Ectodermal cell (in vitro differentiated cells): ENCODE data around the gene TGFBR3.

Experiments
- H3K27ac ChIP-seq: 2 replicates; pipeline ENCODE4 v1.7.0; 2013; ENCODE audit warnings: mild to moderate bottlenecking, low read depth, low read length; ENCODE audit not compliant: insufficient read depth, poor library complexity, severe bottlenecking
- H3K27me3 ChIP-seq: 2 replicates; pipeline ENCODE4 v1.7.0; 2013; ENCODE audit warnings: mild to moderate bottlenecking, low read length; ENCODE audit not compliant: insufficient read depth, control insufficient read depth, poor library complexity, severe bottlenecking
- H3K36me3 ChIP-seq: one replicate; pipeline ENCODE4 v1.7.0; 2013; ENCODE audit warnings: low read length; ENCODE audit not compliant: control insufficient read depth, insufficient read depth
- H3K4me1 ChIP-seq: one replicate; pipeline ENCODE4 v1.7.0; 2013; ENCODE audit warnings: low read length; ENCODE audit not compliant: control insufficient read depth, insufficient read depth
- H3K4me3 ChIP-seq: 2 replicates; pipeline ENCODE4 v1.7.0; 2013; ENCODE audit warnings: low read depth, low read length, control low read depth; ENCODE audit not compliant: insufficient read depth
- H3K9me3 ChIP-seq: 2 replicates; pipeline ENCODE4 v1.7.0; 2013; ENCODE audit warnings: mild to moderate bottlenecking, low read length, moderate library complexity; ENCODE audit not compliant: control insufficient read depth
- WGBS, 2 experiments: methylation state at CpG; one replicate each; pipeline ENCODE4 v1.1.7; 2013; ENCODE audit warnings: missing lambda C conversion rate in 2 of 2; 5-methylcytosine and 5-hydroxymethylcytosine counted together

The TGFBR3 gene

DNA sequence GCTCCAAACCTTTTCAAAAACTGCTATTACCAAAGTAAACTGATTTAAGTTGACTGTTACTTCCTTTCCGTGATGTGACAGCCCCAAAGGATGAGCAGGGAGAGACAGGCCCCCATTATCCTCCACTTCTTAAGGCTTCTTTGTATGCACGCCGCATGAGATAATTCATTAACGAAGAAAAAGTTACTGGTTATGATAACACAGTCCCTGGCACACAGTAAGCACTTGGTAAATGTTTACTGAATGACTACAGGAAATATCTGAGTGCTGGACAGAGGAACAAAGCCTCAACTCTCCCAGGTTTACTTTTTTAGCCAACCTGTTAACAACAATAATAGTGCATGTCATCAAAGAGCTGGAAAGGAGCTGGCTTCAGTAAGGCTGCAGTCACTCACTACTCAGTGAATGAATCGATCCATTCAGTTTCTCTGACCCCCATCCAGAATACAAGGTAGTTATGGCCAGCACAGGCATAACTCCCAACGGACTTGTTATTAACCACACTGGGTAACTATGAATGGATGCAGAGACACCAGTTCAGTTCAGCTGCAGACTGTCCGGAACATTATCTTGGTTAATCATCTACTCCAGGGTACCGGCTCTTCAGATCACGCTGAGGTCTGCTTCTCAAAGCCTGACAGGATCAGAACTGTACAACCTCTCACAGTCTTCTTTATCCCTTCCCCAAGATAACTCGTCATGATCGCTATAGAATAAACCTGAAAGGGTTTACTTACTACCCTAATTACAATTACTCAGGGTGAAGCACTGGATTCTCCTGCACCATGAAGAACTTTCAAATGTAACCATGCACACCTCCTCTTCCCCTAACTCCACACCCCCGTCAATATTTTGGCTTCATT is 58.3 kb downstream of the TGFBR3 start:
- H3K36me3 ChIP-seq: no peaks in the 10 kb centered on the region
- no peaks in the 10 kb centered on the region for H3K27me3 ChIP-seq
- peaks cover 9% of the 10 kb centered on the region for H3K4me1 ChIP-seq
- 92 to 95% methylated on average over 12 of the region's 12 CpGs for WGBS, 2 experiments
- H3K9me3 ChIP-seq: no peaks in the 10 kb centered on the region
- no peak overlapping the region for H3K4me3 ChIP-seq
- H3K27ac ChIP-seq: no peak overlapping the region

- Histone ChIP-seq H3K36me3 (no peaks in the 10 kb centered on the region), H3K27me3 (no peaks in the 10 kb centered on the region), H3K4me1 (peaks cover 9% of the 10 kb centered on the region), H3K4me3 (no peak overlapping the region), H3K9me3 (no peaks in the 10 kb centered on the region), H3K27ac (no peak overlapping the region)
- WGBS, 2 experiments: 94 to 96% methylated on average over 9 of the region's 9 CpGs
Measured at GRCh38 chr1:91827087-91827458, 58.9 kb downstream of the TGFBR3 start.

DNA sequence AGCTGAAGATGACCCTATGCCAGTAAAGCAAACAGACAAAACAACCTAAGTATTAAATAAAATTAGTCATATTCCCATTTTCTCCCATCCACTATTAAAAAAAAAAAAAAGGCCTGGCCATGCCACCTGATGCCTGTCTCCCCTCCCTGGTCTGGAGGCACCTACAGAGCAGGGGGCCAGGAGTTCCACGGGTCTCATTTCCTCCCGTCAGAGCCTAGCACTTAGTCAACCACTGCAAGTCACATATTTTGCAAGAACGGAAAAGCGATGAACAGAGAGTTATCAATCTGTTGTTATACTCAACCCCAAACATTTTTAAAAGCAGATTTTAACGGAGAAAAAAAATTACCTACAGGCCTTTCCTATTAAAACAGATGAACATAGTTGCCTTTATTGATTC is 59.3 kb downstream of the TGFBR3 start:
- WGBS, 2 experiments: 95 to 96% methylated on average over 5 of the region's 5 CpGs
- no peaks in the 10 kb centered on the region for H3K27me3 ChIP-seq
- H3K4me3 ChIP-seq: no peak overlapping the region
- H3K9me3 ChIP-seq: no peaks in the 10 kb centered on the region
- H3K27ac ChIP-seq: no peak overlapping the region
- peaks cover 9% of the 10 kb centered on the region for H3K4me1 ChIP-seq
- no peaks in the 10 kb centered on the region for H3K36me3 ChIP-seq

DNA sequence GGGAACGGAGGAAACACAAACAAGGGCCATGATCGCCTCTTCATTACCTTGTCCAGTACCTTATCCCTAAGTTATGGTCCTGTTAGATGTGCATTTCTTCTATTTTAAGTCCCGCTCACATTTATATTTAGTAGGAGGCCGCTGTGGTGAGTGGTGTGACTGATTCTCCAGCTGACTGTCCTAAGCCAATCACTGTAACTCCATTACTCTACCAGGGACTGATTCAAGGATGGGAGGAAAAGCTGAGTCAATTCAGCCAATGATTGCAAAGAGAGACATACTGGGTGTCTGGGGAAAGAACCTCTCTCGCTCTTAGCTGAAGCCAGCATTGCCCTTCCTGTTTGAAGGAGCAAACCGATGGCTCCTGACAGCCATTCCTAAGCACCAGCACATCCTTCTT is 59.7 kb downstream of the TGFBR3 start:
- Histone ChIP-seq H3K4me1 (peaks cover 9% of the 10 kb centered on the region), H3K27ac (no peak overlapping the region), H3K27me3 (no peaks in the 10 kb centered on the region), H3K36me3 (no peaks in the 10 kb centered on the region), H3K4me3 (no peak overlapping the region), H3K9me3 (no peaks in the 10 kb centered on the region)
- 90 to 96% methylated on average over 4 to 6 of the region's 6 CpGs for WGBS, 2 experiments

GRCh38 chr1:91821126-91821868 is 64.7 kb downstream of the TGFBR3 start:
- no peak overlapping the region for H3K4me3 ChIP-seq
- no peaks in the 10 kb centered on the region for H3K27me3 ChIP-seq
- H3K9me3 ChIP-seq: no peaks in the 10 kb centered on the region
- 94% methylated on average over 5 of the region's 6 CpGs for WGBS, 2 experiments
- H3K27ac ChIP-seq: no peak overlapping the region
- H3K4me1 ChIP-seq: peaks cover 15% of the 10 kb centered on the region
- H3K36me3 ChIP-seq: no peaks in the 10 kb centered on the region

GRCh38 chr1:91819038-91819788 is 66.7 kb downstream of the TGFBR3 start:
- H3K9me3 ChIP-seq: no peaks in the 10 kb centered on the region
- no peak overlapping the region for H3K4me3 ChIP-seq
- H3K4me1 ChIP-seq: peaks cover 15% of the 10 kb centered on the region
- H3K27me3 ChIP-seq: no peaks in the 10 kb centered on the region
- 90 to 91% methylated on average over 11 of the region's 11 CpGs for WGBS, 2 experiments
- no peak overlapping the region for H3K27ac ChIP-seq
- H3K36me3 ChIP-seq: no peaks in the 10 kb centered on the region

- Histone ChIP-seq H3K27ac (no peak overlapping the region), H3K4me1 (peaks cover 15% of the 10 kb centered on the region), H3K36me3 (no peaks in the 10 kb centered on the region), H3K27me3 (no peaks in the 10 kb centered on the region), H3K4me3 (no peak overlapping the region), H3K9me3 (no peaks in the 10 kb centered on the region)
- WGBS, 2 experiments: 57% methylated on average over 1 of the region's 1 CpG; no CpG with 5 or more reads in 1 of the 2 experiments
Measured at GRCh38 chr1:91818713-91818975, 67.3 kb downstream of the TGFBR3 start.

DNA sequence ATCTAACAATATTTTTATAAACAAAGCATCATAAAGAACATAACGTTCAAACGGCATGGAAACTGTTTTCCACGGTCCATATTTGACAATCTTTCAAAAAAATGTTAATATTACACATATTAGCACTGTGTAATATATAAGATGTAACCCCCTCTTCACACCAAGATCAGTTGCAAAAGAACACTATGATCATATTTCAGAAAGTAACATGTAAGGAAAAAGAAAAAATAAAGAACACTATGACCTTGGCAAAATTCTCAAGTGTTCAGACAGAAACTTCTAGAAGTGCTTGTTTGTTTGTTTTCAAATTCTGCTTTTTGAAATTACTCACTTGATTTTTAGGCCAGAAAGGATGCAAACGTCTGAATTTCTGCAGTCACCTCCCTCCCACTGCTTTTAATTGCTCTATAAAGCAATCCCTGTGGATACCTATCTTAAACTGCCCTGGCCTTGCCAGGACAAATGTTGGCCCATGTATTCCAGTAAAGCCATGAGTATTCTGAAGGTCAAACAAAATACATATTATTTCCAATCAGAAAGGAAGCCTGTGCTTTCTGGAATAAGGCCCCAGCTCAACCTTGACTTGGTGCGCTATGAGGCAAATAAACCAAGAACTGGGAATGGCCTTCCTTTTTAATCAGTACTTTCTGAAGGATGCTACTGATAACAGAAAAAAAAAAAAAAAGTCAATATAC is 68.6 kb downstream of the TGFBR3 start:
- WGBS, 2 experiments: 80 to 88% methylated on average over 4 to 5 of the region's 5 CpGs
- no peak overlapping the region for H3K27ac ChIP-seq

GRCh38 chr1:91816031-91816430 is 69.9 kb downstream of the TGFBR3 start:
- Histone ChIP-seq H3K27ac (no peak overlapping the region), H3K4me1 (peaks cover 15% of the 10 kb centered on the region)
- 73 to 81% methylated on average over 1 of the region's 1 CpG for WGBS, 2 experiments

More for the DNA sequence above, 68.6 kb downstream of the TGFBR3 start:
- no peaks in the 10 kb centered on the region for H3K36me3 ChIP-seq
- no peaks in the 10 kb centered on the region for H3K27me3 ChIP-seq
- H3K4me1 ChIP-seq: peaks cover 15% of the 10 kb centered on the region
- no peaks in the 10 kb centered on the region for H3K9me3 ChIP-seq
- no peak overlapping the region for H3K4me3 ChIP-seq

More at GRCh38 chr1:91816031-91816430, 69.9 kb downstream of the TGFBR3 start:
- H3K9me3 ChIP-seq: no peaks in the 10 kb centered on the region
- H3K4me3 ChIP-seq: no peak overlapping the region
- no peaks in the 10 kb centered on the region for H3K27me3 ChIP-seq
- H3K36me3 ChIP-seq: no peaks in the 10 kb centered on the region
